Measurements from ENCODE around the gene APOA5. TPM values are rescaled to one million over a fixed set of nuclear protein-coding genes. Genes with fewer than 3 reads are reported as not detected.

Gene APOA5
- total and polyA plus RNA-seq, 2 of the 13 experiments (the other 11 are each of a cell fraction or from before 2014, with no cell fraction given): 44.0 to 49.1 TPM

GRCh38 chr11:116832350-116833290 lies 40.9 kb upstream of the APOA5 start (continued):
- TF ChIP-seq THRA (CRISPR knock-in tag; IDR thresholded peaks at IDR 0.05; ENCODE audit: borderline replicate concordance) (peak; percentile 98), SALL2 (CRISPR knock-in tag; IDR thresholded peaks at IDR 0.05) (peak; percentile 74; the same call in 1 of the 2 replicates), HIC2 (CRISPR knock-in tag; IDR thresholded peaks at IDR 0.05; ENCODE audit: low read depth) (peak; percentile 96), ARID3A (IDR thresholded peaks at IDR 0.05; ENCODE audit: low read depth, low read length) (peak; percentile 72), ZZZ3 (CRISPR knock-in tag; IDR thresholded peaks at IDR 0.05; ENCODE audit: borderline replicate concordance) (peak; percentile 54; the same call in 1 of the 2 replicates), ZHX1 (CRISPR knock-in tag; IDR thresholded peaks at IDR 0.05; ENCODE audit: low read depth) (peak; percentile 73; the same call in 1 of the 2 replicates), SMC3 (IDR thresholded peaks at IDR 0.05; ENCODE audit: low read length) (peak; percentile 74), FIP1L1 (IDR thresholded peaks at IDR 0.05; ENCODE audit: borderline replicate concordance, insufficient read depth, low read depth, low read length) (no peak), TCF12 (IDR thresholded peaks at IDR 0.05) (no peak), TCF12 (CRISPR knock-in tag; IDR thresholded peaks at IDR 0.05) (peak; percentile 95), YEATS2 (CRISPR knock-in tag; IDR thresholded peaks at IDR 0.05; ENCODE audit: borderline replicate concordance) (peak; percentile 78; the same call in 1 of the 2 replicates), ZNF749 (CRISPR knock-in tag; IDR thresholded peaks at IDR 0.05; ENCODE audit: borderline replicate concordance) (peak; percentile 88; the same call in 1 of the 2 replicates), LRRFIP1 (CRISPR knock-in tag; conservative IDR thresholded peaks at IDR 0.05) (no peak), FOXJ3 (CRISPR knock-in tag; IDR thresholded peaks at IDR 0.05; ENCODE audit: borderline replicate concordance) (peak; percentile 98), ZNF569 (CRISPR knock-in tag; IDR thresholded peaks at IDR 0.05; ENCODE audit: borderline replicate concordance) (peak; percentile 49; the same call in 1 of the 2 replicates)

All from HepG2 (cell line).